ENCODE data around the gene PEX11G. TPM values are rescaled to one million over a fixed set of nuclear protein-coding genes. Genes with fewer than 3 reads are reported as not detected.

Gene PEX11G
- total RNA-seq, 1 experiment from 2014 or later, result 4.3 TPM

- H3K4me1 Mint-ChIP-seq, result no peaks in the 10 kb centered on the region
- ChIA-PET CTCF (no interaction called here), POLR2A (interaction anchor here (1.0 kb wide), 1 partner anchor 9 kb away, joined by 3 read pairs; no protein-coding TSS in a partner anchor)
- no peak overlapping the region for H3K4me3 Mint-ChIP-seq
- DNase-seq (ENCODE audit: low spot score) (no peak), ATAC-seq (no peak)
- no peaks in the 10 kb centered on the region for H3K27me3 Mint-ChIP-seq (ENCODE audit: low read depth)
- peaks cover 30% of the 10 kb centered on the region for H3K36me3 Mint-ChIP-seq
- H3K27ac Mint-ChIP-seq, result no peak overlapping the region
- TF ChIP-seq ZNF425 (CRISPR knock-in tag; conservative IDR thresholded peaks at IDR 0.05), result no peak
- no peak for TF ChIP-seq ZNF219 (CRISPR knock-in tag; IDR thresholded peaks at IDR 0.05; ENCODE audit: borderline replicate concordance)
- no peak for TF ChIP-seq TCF7 (CRISPR knock-in tag; IDR thresholded peaks at IDR 0.05; ENCODE audit: low read depth)
- H3K9me3 Mint-ChIP-seq, result no peaks in the 10 kb centered on the region
Observed at GRCh38 chr19:7440188-7440975, 48.5 kb downstream of the PEX11G start.

GRCh38 chr19:7435586-7435985 is 53.2 kb downstream of the PEX11G start:
- Mint-ChIP-seq H3K36me3 (no peaks in the 10 kb centered on the region), H3K27ac (no peak overlapping the region), H3K9me3 (no peaks in the 10 kb centered on the region), H3K4me3 (no peak overlapping the region), H3K4me1 (no peaks in the 10 kb centered on the region), H3K27me3 (ENCODE audit: low read depth) (no peaks in the 10 kb centered on the region)
- CTCF ChIA-PET, result no interaction called here
- POLR2A ChIA-PET, result no interaction called here
- TF ChIP-seq ESRRA (CRISPR knock-in tag; IDR thresholded peaks at IDR 0.05; ENCODE audit: borderline replicate concordance), result no peak
- no peak for TF ChIP-seq HMGA2 (CRISPR knock-in tag; IDR thresholded peaks at IDR 0.05)
- TF ChIP-seq ARID4B (CRISPR knock-in tag; IDR thresholded peaks at IDR 0.05; ENCODE audit: borderline replicate concordance), result no peak
- TF ChIP-seq TP53 (CRISPR knock-in tag; IDR thresholded peaks at IDR 0.05), result no peak
- no peak for TF ChIP-seq FOXJ3 (CRISPR knock-in tag; IDR thresholded peaks at IDR 0.05; ENCODE audit: borderline replicate concordance)
- TF ChIP-seq E2F4 (CRISPR knock-in tag; IDR thresholded peaks at IDR 0.05; ENCODE audit: borderline replicate concordance, low read depth), result no peak
- TF ChIP-seq USF2 (CRISPR knock-in tag; IDR thresholded peaks at IDR 0.05), result no peak
- no peak for TF ChIP-seq GRHL2 (CRISPR knock-in tag; IDR thresholded peaks at IDR 0.05; ENCODE audit: insufficient replicate concordance, severe bottlenecking)
- no peak for TF ChIP-seq NFE2L1 (CRISPR knock-in tag; IDR thresholded peaks at IDR 0.05)
- no peak for TF ChIP-seq OVOL2 (CRISPR knock-in tag; IDR thresholded peaks at IDR 0.05; ENCODE audit: borderline replicate concordance)
- no peak for TF ChIP-seq NFATC4 (CRISPR knock-in tag; IDR thresholded peaks at IDR 0.05)
- TF ChIP-seq RORB (CRISPR knock-in tag; IDR thresholded peaks at IDR 0.05), result no peak
- TF ChIP-seq ZNF532 (CRISPR knock-in tag; IDR thresholded peaks at IDR 0.05; ENCODE audit: borderline replicate concordance), result no peak
- no peak for TF ChIP-seq ZNF138 (CRISPR knock-in tag; conservative IDR thresholded peaks at IDR 0.05)
- no peak for TF ChIP-seq IRF2 (CRISPR knock-in tag; IDR thresholded peaks at IDR 0.05; ENCODE audit: borderline replicate concordance, low read depth)
- TF ChIP-seq KAT7 (CRISPR knock-in tag; IDR thresholded peaks at IDR 0.05; ENCODE audit: borderline replicate concordance), result no peak
- ATAC-seq, result no peak
- DNase-seq (ENCODE audit: low spot score), result no peak

Data from WTC11 (cell line).